NOMO-1 treated with dmso at 0.1 percent for 144 hours (cell line): ENCODE data around the gene VTI1A.
"Not testable (repeated sequence)": the region's sequence is repeated elsewhere in the genome, so short reads cannot be mapped to it uniquely, and the experiment has no call there.

Experiments used
- DNase-seq: peaks from one replicate; lab custom pipeline; 2025; ENCODE audit not compliant: unreplicated experiment; lab: John Stamatoyannopoulos, UW

Gene VTI1A

DNA sequence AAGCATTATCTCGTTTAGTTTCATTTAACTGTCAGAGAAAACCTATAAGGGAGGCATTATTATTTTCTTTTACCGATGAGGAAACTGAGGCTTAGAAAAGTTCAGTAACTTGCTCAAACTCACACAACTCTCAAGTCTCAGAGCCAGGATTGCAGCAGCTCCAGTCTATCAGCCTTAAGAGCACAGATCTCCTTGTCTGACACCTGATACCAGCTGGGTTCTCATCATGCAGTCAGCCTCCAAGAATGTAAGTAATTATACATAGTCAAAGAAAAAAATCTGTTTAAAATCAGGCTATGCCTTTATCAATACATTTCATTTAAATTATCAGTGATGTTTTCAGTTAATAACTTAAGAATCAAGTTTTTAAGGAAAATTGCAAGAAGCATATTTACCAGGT lies 266.4 kb downstream of the VTI1A start:
- no peak for DNase-seq

DNA sequence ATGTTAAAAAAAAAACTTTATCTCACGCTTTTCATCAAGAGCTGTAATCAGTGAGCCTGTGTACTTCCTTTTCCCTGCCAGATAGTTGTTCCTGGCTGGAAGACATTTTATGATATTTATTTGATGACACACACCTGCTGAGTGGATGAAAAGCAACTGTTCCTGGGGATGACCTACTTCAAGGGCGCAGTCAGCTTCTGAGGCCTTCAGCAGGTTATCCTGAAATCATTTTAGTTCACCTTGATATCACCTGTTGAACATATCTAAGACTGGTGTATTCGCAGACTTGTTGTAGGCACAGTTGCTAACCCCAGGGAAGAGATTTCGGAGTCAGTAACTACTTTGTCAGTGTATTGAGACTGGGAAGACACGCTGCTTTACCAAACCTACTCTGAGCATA lies 268.6 kb downstream of the VTI1A start:
- DNase-seq = no peak

DNA sequence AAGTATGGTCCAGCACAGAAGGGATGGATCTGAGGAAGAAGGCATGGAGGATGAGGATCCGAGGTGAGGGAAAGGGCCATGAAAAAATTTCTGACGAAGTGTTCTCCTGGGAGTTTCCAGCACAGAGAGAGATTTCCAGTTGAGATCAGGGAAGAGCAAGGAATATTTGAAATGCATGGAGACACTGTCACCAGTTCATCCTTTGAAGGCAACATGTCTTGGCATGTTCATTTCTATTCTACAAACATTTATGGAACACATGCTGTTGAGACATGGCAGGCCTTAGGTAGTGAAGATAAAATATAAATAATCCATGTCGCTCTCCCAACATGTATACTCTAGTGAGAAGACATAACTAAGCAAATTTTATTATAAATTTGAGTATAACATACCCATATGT lies 269.1 kb downstream of the VTI1A start:
- no peak for DNase-seq

DNA sequence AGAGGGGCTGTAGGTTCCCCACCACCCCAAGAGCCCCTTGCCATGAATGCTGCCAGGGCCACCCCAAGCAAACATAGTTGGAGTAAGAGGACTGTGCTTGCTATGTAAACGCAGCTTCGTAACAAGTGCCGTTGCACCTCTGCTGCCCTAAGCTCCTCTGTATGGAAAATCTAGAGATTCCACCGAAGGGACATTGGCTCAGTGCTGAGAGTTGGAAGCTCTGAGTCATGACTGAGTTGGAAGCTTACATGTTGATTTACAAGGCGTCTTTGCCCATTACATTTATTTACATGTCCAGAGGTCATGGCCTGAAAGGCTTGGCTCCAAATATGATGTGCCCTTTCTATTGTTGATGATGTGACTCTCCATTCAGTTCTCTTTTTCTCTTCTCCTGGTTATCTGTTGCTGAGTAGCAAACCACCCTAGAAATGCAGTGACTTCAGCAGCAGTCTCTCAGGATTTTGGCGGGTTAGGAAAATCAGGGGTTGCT lies 270.0 kb downstream of the VTI1A start:
- no peak for DNase-seq

DNA sequence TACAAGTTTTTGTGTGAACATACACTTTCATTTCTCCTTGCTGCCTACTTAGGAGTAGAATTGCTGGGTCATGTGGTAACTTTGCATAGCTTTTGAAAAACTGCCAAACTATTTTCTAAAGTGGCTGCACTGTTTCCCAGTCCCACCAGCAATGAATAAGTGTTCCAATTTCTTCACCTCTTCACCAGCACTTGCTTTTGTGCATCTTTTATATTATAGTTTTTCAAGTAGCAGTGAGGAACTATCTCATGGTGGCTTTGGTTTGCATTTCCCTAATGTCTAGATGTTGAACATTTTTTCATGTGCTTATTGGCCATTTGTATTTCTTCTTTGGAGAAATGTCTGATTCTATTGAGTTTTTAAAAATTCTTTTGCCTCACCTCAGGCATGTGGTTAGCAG lies 273.2 kb downstream of the VTI1A start:
- no peak for DNase-seq

DNA sequence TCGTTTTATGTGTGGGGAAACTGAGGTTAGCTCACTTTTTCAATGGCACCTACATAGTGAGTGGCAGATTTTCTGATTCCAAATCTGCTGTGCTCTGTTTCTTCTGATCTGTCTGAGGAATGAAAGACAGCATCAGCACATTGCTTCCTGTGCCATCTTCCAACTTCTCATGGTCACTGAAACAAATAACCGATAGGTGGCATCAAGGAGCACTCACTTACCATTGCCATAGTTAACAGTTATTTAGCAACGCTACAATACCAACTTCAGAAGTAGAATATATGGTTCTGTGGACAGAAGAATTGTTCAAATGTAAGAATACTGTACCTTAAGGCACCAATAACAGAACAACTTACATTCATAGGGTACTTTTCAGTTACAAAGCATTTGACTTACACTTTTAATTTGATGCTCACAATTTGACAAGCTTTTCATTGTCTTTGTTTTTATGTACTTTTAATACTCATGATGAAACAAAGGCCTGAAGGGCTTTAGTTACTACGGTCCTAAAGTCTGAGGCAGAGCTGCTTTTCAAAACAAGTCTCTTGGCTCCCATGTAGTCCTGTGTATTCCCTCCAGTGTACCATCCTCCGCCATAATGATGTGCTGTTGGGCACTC lies 274.2 kb downstream of the VTI1A start:
- DNase-seq = peak; percentile 11

DNA sequence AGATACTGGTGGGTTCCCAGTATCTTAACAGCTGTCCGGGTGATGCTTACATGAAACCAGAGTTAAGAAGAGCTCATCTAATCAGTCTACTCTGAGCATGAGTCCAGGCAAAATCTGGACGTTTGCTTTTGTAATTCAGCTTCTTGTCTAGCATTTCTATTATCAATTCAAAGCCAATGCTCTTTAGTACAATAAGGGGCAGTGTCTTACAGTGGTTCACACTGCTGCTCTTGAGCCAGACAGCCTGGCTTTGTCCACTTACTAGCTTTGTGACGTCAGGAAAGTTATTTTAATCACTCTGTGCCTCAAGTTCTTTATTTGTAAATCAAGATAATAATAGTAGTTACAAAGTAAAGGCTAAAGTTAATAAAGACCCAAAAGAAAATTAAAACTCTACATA lies 275.7 kb downstream of the VTI1A start:
- no peak for DNase-seq

DNA sequence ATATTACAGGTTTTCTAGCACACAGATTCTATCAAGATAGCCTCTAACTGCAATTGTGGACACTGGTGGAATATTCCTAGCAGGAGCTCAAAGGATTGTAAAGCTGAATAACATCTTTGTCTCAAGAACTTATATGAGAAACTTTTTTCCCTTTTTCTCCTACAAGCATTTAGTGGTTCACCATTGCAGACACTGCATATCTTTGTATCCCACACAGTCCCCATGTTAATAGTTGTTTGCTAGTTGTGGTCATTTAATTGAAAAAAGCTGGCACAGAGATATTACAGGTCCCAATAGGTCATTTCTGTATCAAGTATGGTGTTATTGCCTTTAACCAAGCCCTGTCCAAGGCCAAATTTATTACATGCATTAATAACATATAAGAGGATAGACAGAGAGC lies 276.9 kb downstream of the VTI1A start:
- no peak for DNase-seq

DNA sequence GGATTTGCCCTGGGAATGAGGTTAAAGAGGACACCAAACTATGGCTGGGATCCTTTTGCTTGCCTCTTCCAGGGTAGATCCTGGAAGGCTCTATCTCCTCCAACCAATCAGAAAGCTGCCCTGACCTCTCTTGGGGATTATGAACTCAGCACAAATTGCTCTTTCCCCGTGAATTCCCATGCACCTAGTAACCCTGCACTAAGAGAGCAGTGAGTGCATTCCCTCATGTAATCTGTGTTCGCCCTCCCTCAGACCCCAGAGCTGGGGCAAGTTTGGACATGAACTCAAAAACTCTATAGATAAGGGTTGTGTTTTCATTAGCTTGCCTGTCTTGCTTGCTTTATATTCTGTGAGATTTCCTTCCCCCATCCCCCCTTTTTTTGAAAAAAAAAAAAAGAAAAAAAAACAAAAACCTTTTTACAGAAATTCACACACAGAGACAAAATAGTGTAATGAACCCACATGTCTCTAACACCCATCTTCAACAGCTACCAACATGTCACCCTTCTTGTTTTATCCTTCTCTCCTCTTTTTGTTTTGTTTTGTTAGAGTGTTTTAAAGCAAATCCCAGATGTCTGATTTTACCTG lies 277.5 kb downstream of the VTI1A start:
- DNase-seq = no peak

DNA sequence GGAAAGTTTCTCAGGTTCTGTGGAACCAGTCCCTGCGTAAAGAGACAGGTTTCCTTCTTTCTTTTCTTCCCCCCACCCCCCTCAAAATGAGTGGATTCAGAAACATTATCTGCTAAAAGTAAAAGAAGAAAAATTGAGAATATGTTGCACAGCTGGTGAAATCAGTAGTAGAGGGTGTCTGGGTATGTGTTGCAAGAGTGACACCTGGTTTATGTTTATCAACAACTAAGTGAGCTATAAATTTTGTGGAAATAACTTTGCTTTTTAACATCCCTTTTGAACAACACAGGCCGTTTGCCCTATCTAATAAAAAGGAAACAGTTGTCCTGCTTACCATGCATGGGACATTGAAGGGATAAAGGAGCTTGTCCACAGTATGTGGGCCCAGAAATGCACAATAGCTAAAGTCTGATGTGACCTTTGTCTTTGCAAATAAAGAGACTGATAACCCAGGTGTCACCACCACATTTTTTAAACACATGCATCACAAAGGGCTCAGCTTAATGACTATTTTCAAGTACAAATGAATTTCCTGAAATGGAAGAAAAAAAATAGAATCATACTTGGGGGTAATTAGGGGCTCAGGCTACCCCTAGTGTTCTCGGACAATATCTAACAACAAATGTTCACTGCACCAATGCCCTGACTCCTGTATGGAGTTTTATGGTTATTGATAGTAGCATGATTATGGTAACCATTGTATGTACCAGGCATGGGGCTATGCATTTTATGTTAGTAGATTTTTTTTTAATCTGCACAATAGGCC lies 281.3 kb downstream of the VTI1A start:
- DNase-seq = no peak

DNA sequence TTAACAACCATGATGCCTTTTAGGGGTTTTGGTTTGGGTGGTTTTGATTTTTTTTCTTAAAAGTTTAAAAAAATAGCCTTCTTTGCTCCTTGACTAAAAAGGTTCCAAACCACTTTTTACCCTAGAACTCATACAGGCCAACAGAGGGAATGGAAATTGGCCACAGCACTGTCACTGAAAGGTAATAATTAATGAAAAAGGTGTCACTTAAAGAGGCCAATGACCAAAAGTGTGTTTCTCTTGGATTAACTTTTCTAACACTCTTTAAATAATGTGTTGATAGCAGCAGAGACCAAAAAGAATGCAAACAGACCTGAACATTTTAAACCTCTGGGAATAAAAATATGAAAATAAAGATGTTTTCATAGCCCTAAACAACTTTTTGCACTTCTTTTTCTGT lies 282.0 kb downstream of the VTI1A start:
- no peak for DNase-seq

DNA sequence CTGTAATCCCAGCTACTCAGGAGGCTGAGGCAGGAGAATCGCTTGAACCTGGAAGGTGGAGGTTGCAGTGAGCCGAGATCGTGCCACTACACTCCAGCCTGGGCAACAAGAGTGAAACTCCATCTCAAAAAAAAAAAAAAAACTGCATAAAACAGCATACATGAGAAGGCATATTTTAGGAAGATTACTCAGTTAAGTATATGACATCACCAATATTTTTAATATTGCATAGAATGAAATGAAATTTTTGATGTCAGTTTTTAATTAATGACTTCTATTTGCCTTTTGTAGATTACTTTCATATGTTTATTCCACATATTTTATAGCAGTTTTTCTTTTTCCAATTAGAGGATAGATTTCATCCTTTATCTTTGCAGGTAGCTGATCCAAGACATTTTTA lies 284.4 kb downstream of the VTI1A start:
- DNase-seq = not testable (repeated sequence)

DNA sequence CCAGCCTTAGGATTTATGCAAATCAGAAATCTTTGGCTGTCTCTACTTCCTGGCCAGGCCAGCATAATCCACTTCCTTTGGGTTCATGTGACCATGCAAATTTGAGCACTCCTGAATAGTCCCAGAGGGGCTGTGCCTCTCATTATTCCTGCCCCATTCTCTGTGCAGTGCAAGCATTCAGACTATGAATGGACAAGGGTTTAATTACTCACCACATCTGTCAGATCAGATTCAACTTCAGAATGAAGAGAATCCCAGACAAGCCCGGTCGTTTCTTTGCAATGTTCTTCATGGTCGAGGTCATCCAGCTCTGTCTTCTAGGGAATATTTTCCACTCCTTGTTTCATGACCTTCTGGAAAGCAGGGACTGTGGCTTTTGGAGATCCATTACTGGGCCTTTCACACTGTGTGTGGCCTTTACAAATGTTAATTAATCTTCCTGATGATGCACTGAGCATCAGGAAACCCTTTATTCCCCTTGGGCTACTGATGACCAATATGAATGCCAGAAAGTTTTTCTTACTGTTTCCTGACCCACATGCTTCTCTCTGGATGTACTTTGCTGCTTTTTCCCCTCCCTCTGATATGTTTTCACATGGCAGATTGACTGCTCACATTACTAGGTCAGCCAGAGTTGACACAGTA lies 285.4 kb downstream of the VTI1A start:
- DNase-seq = no peak

DNA sequence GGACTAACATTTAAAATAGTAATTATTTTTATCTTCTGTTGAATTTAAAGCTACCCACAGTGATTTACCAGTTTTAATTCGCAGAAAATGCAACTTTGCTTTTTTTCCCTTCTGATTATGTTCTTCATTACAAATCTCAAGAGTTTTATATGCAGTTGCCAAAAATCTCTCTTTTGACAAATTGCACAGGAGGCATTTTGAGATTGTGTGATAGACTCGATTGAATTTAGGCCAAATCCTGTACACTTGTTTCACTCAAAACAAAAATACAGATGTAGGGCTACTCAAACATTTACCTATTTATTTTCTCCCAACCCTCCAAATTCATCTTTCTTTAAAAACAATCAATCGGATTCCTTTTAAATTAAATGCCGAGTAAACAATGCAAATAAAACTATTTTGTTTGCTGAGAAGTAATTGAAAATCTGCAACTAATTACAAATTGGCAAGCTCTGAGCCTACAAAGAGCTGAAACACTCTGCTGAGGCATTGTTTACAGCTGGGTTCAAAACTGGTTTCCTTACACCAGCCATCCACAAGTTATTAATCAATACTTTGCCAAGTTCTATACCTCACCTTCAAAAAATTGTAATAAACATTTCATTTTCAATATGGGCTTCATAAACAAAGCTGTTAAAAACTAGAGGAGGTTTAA lies 288.2 kb downstream of the VTI1A start:
- no peak for DNase-seq

DNA sequence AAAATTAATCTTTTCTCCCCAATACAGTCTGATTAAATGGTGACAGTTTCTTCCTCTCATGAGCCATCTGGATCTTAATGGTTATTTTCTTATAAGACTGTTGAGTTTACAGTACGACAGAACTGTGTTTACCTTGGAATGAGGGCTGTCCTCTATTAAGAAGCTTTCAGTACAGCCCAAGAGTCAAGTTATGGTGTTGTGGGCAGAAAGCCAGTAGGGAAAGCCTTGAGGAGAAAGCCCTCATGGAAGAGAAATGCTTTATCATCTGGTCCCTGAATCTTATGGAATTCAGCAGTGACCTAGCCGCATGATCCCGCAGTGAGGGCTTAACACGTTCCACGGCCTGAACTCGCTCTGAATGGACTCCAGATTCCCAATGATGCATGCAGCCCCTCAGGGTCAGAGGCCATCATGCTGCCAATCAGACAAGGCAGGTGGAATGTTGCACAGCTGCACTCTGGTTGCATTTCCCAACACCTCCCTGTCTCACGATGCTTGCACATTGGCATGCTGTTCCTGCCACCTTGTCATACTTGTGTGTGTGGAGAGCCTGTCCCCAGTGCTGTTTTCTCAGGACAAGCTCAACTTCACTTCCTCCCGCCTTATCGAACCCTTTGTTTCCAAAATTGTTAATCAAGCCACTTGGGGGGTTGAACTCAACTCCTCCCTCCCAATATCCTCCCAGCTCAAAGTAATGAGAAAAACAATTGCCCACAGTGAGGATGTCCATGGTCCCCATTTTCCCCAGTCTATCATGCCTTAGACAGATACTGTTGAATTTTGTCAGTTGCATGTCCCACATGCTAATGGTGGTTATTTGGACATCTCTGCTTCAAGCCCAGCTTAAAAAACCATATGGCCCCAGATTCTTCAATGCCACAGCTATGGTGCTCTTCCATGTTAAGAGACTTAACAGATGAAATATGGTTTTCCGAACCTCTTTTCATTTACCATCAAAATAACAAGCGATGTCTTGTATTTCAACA lies 291.9 kb downstream of the VTI1A start:
- no peak for DNase-seq

DNA sequence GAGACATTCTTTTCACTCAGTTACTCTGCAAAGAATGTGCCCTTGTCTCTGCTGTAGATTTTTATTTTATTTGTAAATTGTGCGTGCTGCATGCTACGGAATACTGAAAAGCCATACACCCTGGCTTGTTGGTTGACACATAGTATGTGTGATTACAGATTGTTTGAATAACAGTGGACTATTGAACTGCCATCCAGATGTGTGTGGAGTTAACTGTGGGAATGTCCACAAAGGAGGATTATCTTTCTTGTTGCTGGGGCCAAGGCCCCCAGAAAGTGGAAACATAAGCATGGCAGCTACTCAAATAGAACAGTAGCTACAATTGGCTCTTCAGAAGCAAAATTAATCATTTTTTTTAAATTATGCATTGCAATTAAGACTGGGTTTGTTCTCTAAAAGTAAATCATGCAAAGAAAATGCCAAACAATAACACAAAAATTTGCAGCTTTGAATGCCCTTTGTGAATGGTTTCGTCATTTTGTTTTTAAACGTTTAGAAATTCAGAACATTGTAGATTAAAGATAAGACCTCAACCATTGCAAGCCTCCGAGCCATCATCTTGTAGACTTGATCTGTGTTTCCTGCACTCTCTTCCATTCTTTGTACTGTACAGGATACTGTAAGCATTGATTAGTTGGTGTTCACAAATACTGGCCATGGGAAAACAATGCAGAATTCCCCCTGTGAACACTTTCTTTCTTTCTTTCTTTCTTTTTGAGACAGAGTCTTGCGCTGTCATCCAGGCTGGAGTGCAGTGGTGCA lies 292.8 kb downstream of the VTI1A start:
- DNase-seq = no peak

DNA sequence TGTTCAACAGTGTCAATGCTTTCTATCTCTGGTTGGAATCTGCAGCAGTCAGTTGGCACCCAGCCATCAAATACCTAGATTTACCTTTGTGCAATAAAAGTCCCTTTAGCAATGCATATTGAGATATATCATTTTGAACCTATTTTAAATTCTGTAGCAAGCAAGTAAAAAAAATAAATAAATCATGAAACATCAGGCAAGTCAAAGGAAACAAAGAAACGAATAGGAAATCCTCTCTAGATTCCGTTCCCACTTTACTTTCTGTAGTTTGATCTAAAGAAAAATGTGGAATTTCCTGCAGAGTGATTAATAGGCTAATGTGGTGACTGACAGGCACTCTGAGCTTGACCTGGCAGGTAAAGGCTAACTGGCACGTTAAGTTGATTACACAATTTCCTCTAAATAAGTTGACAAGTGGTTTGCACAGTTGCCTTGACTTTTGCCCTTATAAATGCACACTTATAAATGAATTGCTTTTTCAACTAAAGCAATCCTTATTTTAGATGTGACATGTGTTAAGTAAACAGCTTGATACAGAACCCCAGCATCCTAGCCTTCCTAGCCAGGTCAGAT lies 294.9 kb downstream of the VTI1A start:
- DNase-seq = no peak

DNA sequence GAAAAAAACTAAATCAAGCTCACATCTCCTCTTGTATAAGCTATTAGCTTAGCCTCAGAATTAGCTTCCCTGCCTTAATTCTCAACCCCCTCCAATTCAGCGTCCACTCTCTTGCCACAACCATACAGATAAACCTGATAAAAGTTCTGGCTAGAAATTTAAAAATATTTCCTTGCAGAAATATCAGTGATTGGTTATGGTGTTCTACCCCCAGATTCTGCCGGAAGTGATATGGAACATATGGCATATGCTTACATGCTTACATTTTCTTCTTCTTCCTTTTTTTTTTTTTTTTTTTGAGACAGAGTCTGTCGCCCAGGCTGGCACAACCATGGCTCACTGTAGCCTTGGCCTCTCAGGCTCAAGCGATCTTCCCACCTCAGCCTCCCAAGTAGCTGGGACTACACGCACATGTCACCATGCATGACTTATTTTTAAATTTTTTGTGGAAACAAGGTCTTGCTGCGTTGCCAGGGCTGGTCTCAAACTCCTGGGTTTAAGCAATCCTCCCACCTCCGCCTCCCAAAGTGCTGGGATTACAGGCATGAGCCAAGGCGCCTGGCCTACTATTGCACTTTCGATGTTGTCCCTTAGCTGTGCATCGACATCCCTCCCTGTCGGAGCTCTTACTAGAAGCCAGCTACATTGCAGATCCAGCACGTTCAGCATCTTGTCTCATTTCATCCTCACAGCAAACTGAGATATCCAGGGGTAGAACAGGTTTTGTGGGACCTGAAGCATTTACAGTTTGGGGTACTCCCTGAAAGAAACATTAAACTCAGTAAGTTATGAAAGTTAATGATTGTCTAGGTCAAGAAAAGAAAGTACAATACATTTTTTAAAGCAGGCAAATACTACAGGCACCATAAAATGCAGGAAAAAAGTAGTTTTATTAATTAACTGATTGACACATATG lies 297.4 kb downstream of the VTI1A start:
- DNase-seq = no peak
